Testis (tissue), 2 donors: ENCODE data around the gene UMOD.

Source experiments
- POLR2A ChIP-seq: fragments of 450-650 bp; IDR thresholded peaks from one replicate; pipeline ENCODE4 v1.6.1; 2017; ENCODE audit warnings: antibody characterized with exemption, mild to moderate bottlenecking, moderate library complexity
- TF ChIP-seq, protein P1 (sequence below), 3 experiments: fragments of 450-650 bp in 2 of 3; fragments of 200-600 bp in 1 of 3; sonication (generic) in 1 of 3; IDR thresholded peaks; one replicate each; pipeline ENCODE4 v1.5.1; 2016 to 2019; ENCODE audit warnings: antibody characterized with exemption in 3 of 3, mild to moderate bottlenecking in 2 of 3, moderate library complexity in 1 of 3

DNA sequence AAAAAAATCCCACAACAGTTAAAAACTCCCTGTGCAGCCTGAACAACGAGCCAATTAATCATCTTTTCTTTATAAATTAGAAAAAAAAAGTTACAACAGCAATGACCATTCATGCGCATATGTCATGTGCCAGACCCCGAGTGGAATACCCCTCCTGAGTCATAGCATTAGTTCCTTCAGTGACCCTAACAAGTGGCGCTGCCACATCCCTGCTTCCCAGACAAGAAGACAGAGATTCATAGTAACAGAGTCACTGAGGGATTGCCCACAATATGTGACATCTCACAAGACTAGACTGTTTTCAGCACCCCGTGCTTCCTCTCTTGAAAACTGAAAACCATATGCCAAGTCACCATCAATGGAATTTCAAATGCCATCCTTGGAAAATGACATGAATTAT, 7.9 kb downstream of the UMOD start:
- TF ChIP-seq, protein P1, sequence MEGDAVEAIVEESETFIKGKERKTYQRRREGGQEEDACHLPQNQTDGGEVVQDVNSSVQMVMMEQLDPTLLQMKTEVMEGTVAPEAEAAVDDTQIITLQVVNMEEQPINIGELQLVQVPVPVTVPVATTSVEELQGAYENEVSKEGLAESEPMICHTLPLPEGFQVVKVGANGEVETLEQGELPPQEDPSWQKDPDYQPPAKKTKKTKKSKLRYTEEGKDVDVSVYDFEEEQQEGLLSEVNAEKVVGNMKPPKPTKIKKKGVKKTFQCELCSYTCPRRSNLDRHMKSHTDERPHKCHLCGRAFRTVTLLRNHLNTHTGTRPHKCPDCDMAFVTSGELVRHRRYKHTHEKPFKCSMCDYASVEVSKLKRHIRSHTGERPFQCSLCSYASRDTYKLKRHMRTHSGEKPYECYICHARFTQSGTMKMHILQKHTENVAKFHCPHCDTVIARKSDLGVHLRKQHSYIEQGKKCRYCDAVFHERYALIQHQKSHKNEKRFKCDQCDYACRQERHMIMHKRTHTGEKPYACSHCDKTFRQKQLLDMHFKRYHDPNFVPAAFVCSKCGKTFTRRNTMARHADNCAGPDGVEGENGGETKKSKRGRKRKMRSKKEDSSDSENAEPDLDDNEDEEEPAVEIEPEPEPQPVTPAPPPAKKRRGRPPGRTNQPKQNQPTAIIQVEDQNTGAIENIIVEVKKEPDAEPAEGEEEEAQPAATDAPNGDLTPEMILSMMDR (IDR thresholded peaks at IDR 0.05), result no peak
- TF ChIP-seq POLR2A, result no peak
